Stimulated activated CD8-positive, alpha-beta memory T cell treated with anti-CD3 and anti-CD28 coated beads, Interleukin-12 subunit alpha, Interleukin-12 subunit beta, amount 100 ng/mL, for 4 hours (primary cell): Measurements from ENCODE around the gene MAP3K7CL.

Source experiments
- DNase-seq: peaks from one replicate; pipeline ENCODE4 v3.0.0-alpha.2; 2020; ENCODE audit warnings: low read depth

Gene MAP3K7CL

GRCh38 chr21:29130270-29130969 is at the start of gene MAP3K7CL:
TSS of gene MAP3K7CL (plus strand) at chr21:29130644. CDS start at chr21:29133345, 2,701 bp downstream.
- no peak for DNase-seq

GRCh38 chr21:29082046-29082815 is 48.2 kb upstream of the MAP3K7CL start:
- DNase-seq: no peak

GRCh38 chr21:29083306-29083705 is 47.1 kb upstream of the MAP3K7CL start:
- DNase-seq: no peak

- DNase-seq: no peak
Measured at GRCh38 chr21:29084372-29084771, 46.1 kb upstream of the MAP3K7CL start.

- no peak for DNase-seq
Measured at GRCh38 chr21:29085106-29085752, 45.2 kb upstream of the MAP3K7CL start.

GRCh38 chr21:29091033-29091432 is 39.4 kb upstream of the MAP3K7CL start:
- no peak for DNase-seq

- no peak for DNase-seq
Measured at GRCh38 chr21:29092102-29092959, 38.1 kb upstream of the MAP3K7CL start.

- no peak for DNase-seq
Measured at GRCh38 chr21:29096218-29097015, 34.0 kb upstream of the MAP3K7CL start.

- DNase-seq: no peak
Measured at GRCh38 chr21:29098156-29098555, 32.3 kb upstream of the MAP3K7CL start.

GRCh38 chr21:29102791-29103257 is 27.6 kb upstream of the MAP3K7CL start:
- DNase-seq: no peak

GRCh38 chr21:29104239-29104708 is 26.2 kb upstream of the MAP3K7CL start:
- DNase-seq: no peak

- DNase-seq: no peak
Measured at GRCh38 chr21:29105218-29105617, 25.2 kb upstream of the MAP3K7CL start.

- no peak for DNase-seq
Measured at GRCh38 chr21:29114765-29115500, 15.5 kb upstream of the MAP3K7CL start.

- DNase-seq: no peak
Measured at GRCh38 chr21:29115899-29116298, 14.5 kb upstream of the MAP3K7CL start.

GRCh38 chr21:29117372-29117955 is 13.0 kb upstream of the MAP3K7CL start:
- no peak for DNase-seq

- DNase-seq: no peak
Measured at GRCh38 chr21:29121759-29122158, 8.7 kb upstream of the MAP3K7CL start.

- DNase-seq: no peak
Measured at GRCh38 chr21:29124645-29125044, 5.8 kb upstream of the MAP3K7CL start.

GRCh38 chr21:29125191-29125590 is 5.3 kb upstream of the MAP3K7CL start:
- DNase-seq: no peak

GRCh38 chr21:29125979-29126378 is 4.5 kb upstream of the MAP3K7CL start:
- no peak for DNase-seq

- DNase-seq: no peak
Measured at GRCh38 chr21:29133241-29133640, 2.8 kb downstream of the MAP3K7CL start.
